ENCODE results near the gene PUS3. TPM values are rescaled to one million over a fixed set of nuclear protein-coding genes. Genes with fewer than 3 reads are reported as not detected.

The PUS3 gene
- total RNA-seq, 4 donors from 2014 or later: 3.3 to 6.6 (median 5.2) TPM

GRCh38 chr11:125926682-125927081 lies 23.7 kb upstream of the PUS3 start:
- Histone ChIP-seq H3K4me1 (no peaks in the 10 kb centered on the region), H3K4me3 (no peak overlapping the region), H3K27me3 (no peaks in the 10 kb centered on the region), H3K9me3 (no peaks in the 10 kb centered on the region), H3K36me3 (no peaks in the 10 kb centered on the region), H3K27ac (no peak overlapping the region)
- whole genome bisulfite sequencing, 2 donors: 91 to 94% methylated on average over 12 of the region's 12 CpGs
- DNase-seq (ENCODE audit: low spot score in 2 of 2): no peak
- no peak for TF ChIP-seq EP300 (IDR thresholded peaks at IDR 0.05)
- no peak for TF ChIP-seq POLR2A (IDR thresholded peaks at IDR 0.05)
- TF ChIP-seq CTCF (IDR thresholded peaks at IDR 0.05): no peak

- no peaks in the 10 kb centered on the region for H3K9me3 ChIP-seq
- H3K27ac ChIP-seq: no peak overlapping the region
- no peak overlapping the region for H3K4me3 ChIP-seq
- no peak for TF ChIP-seq CTCF (IDR thresholded peaks at IDR 0.05)
- no peak for TF ChIP-seq POLR2A (IDR thresholded peaks at IDR 0.05)
- TF ChIP-seq EP300 (IDR thresholded peaks at IDR 0.05): no peak
- 62 to 78% methylated on average over 3 of the region's 3 CpGs for WGBS, 2 donors
- DNase-seq (ENCODE audit: low spot score in 2 of 2): no peak
- no peaks in the 10 kb centered on the region for H3K4me1 ChIP-seq
- no peaks in the 10 kb centered on the region for H3K36me3 ChIP-seq
- H3K27me3 ChIP-seq: no peaks in the 10 kb centered on the region
These were observed 22.8 kb upstream of the PUS3 start for GRCh38 chr11:125925804-125926203.

DNA sequence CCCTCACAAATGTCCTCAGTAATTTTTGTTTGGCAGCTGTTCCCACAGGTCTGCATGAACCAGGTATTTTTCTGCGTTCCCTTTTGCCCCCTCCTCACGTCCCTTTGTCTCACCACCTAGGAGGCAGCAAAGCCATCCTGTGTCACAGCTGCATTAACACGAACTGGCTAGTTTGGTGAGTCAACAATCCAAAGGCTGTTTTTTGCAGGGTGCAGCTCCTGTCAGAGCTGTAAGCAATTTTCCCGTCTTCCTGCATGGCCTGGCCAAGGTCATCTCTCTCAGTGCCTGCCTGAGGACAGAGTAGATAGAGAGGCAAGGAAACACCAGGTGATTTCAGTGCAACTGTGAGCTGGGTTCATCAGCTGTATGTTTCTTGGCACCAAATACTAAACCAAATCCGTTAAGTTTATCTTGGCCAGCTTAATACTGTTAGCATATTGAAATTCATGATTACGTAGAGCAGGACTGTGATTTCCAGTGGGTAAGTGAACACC lies 22.3 kb upstream of the PUS3 start:
- 61 to 62% methylated on average over 6 of the region's 6 CpGs for WGBS, 2 donors

GRCh38 chr11:125924384-125925007 lies 21.5 kb upstream of the PUS3 start:
- WGBS, 2 donors: 81 to 93% methylated on average over 6 to 9 of the region's 9 CpGs

More for the DNA sequence above, 22.3 kb upstream of the PUS3 start:
- no peak for DNase-seq (ENCODE audit: low spot score in 2 of 2)
- H3K4me1 ChIP-seq: no peaks in the 10 kb centered on the region
- H3K4me3 ChIP-seq: no peak overlapping the region
- TF ChIP-seq CTCF (IDR thresholded peaks at IDR 0.05) (no peak), POLR2A (IDR thresholded peaks at IDR 0.05) (no peak), EP300 (IDR thresholded peaks at IDR 0.05) (no peak)
- H3K27me3 ChIP-seq: no peaks in the 10 kb centered on the region
- no peaks in the 10 kb centered on the region for H3K36me3 ChIP-seq
- no peak overlapping the region for H3K27ac ChIP-seq
- no peaks in the 10 kb centered on the region for H3K9me3 ChIP-seq

More at GRCh38 chr11:125924384-125925007, 21.5 kb upstream of the PUS3 start:
- H3K27ac ChIP-seq: no peak overlapping the region
- H3K36me3 ChIP-seq: no peaks in the 10 kb centered on the region
- no peak overlapping the region for H3K4me3 ChIP-seq
- no peak for DNase-seq (ENCODE audit: low spot score in 2 of 2)
- no peaks in the 10 kb centered on the region for H3K9me3 ChIP-seq
- no peaks in the 10 kb centered on the region for H3K27me3 ChIP-seq
- TF ChIP-seq POLR2A (IDR thresholded peaks at IDR 0.05): no peak
- TF ChIP-seq CTCF (IDR thresholded peaks at IDR 0.05): no peak
- no peak for TF ChIP-seq EP300 (IDR thresholded peaks at IDR 0.05)
- H3K4me1 ChIP-seq: no peaks in the 10 kb centered on the region
